ENCODE results near the gene IER5L. TPM values are rescaled to one million over a fixed set of nuclear protein-coding genes. Genes with fewer than 3 reads are reported as not detected.

Gene IER5L
- total RNA-seq: 10 to 100 TPM; 14.8 to 18.3 TPM

GRCh38 chr9:129177791-129178567 lies at the start of gene IER5L:
Gene IER5L, minus strand, starts transcription at chr9:129178261. Its CDS starts 209 bp downstream, at chr9:129178052.

Other genes starting within 250 kb of the IER5L start
- 10 to 100 TPM; 34.1 to 37.3 TPM for gene DOLK, start 230.7 kb downstream of the IER5L start, total RNA-seq
- gene NUP188, start 230.6 kb downstream of the IER5L start, total RNA-seq: 10 to 100 TPM; 58.8 to 65.6 TPM
- 10 to 100 TPM; 28.3 to 33.0 TPM for gene SH3GLB2, start 149.9 kb downstream of the IER5L start, total RNA-seq
- 10 to 100 TPM; 15.5 to 19.3 TPM for gene MIGA2, start 141.6 kb downstream of the IER5L start, total RNA-seq
- gene DOLPP1, start 97.2 kb downstream of the IER5L start, total RNA-seq: 10 to 100 TPM in 1 of 2 donors, 1 to 10 TPM in 1; 10.0 to 10.3 TPM
- gene CRAT, start 67.5 kb downstream of the IER5L start, total RNA-seq: 10 to 100 TPM; 17.3 to 28.6 TPM
- 10 to 100 TPM; 72.6 to 82.6 TPM for gene PTPA, start 66.8 kb downstream of the IER5L start, total RNA-seq